ENCODE results near the gene ERN2. TPM values are rescaled to one million over a fixed set of nuclear protein-coding genes. Genes with fewer than 3 reads are reported as not detected.

The ERN2 gene
- total and polyA plus RNA-seq, 9 of the 15 experiments (the other 6 are each of a cell fraction or from before 2014, with no cell fraction given): 0.07 to 1.5 (median 0.51) TPM; not detected in 3

- TF ChIP-seq ZBTB49 (CRISPR knock-in tag; IDR thresholded peaks at IDR 0.05; ENCODE audit: borderline replicate concordance) (0 out of 2 replicates have a peak, but pooled peaks have one; percentile 55), PHB (CRISPR knock-in tag; IDR thresholded peaks at IDR 0.05) (peak; percentile 90; the same call in 1 of the 2 replicates), PTTG1 (tag; IDR thresholded peaks at IDR 0.05; ENCODE audit: low read depth) (no peak), ZNF778 (CRISPR knock-in tag; IDR thresholded peaks at IDR 0.05) (no peak), ZNF395 (CRISPR knock-in tag; IDR thresholded peaks at IDR 0.05) (0 out of 2 replicates have a peak, but pooled peaks have one; percentile 54), ZNF282 (CRISPR knock-in tag; IDR thresholded peaks at IDR 0.05) (peak; percentile 88; the same call in 1 of the 2 replicates), ZFP36 (IDR thresholded peaks at IDR 0.05; ENCODE audit: low read depth, low read length, partially characterized antibody) (peak; percentile 24), ZNF592 (IDR thresholded peaks at IDR 0.05) (peak; percentile 63; the same call in 1 of the 2 replicates), ZNF224 (CRISPR knock-in tag; IDR thresholded peaks at IDR 0.05) (0 out of 2 replicates have a peak, but pooled peaks have one; percentile 37), ARNT (IDR thresholded peaks at IDR 0.05) (0 out of 4 replicates have a peak, but pooled peaks of 1 of the 2 experiments have one; percentile 40), SMAD4 (CRISPR knock-in tag; conservative IDR thresholded peaks at IDR 0.05) (peak; percentile 28; the same call in 1 of the 2 replicates), RBM22 (IDR thresholded peaks at IDR 0.05; ENCODE audit: low read depth, low read length, poor library complexity, severe bottlenecking) (peak; percentile 19), SMAD2 (IDR thresholded peaks at IDR 0.05; ENCODE audit: low read depth, low read length) (no peak), ZNF431 (CRISPR knock-in tag; IDR thresholded peaks at IDR 0.05) (no peak; the same call in 1 of the 2 replicates), SNRNP70 (optimal IDR thresholded peaks at IDR 0.05; ENCODE audit: low read depth, low read length) (no peak), NR4A1 (CRISPR knock-in tag; IDR thresholded peaks at IDR 0.05) (0 out of 2 replicates have a peak, but pooled peaks have one; percentile 33), NR4A1 (tag; IDR thresholded peaks at IDR 0.05) (0 out of 2 replicates have a peak, but pooled peaks have one; percentile 51), BACH1 (tag; IDR thresholded peaks at IDR 0.05) (no peak), ETV5 (CRISPR knock-in tag; IDR thresholded peaks at IDR 0.05; ENCODE audit: low read depth) (peak; percentile 97)
Measured at GRCh38 chr16:23640931-23641765, 71.9 kb downstream of the ERN2 start, which contains the start of the genes DCTN5 and PALB2 (continued).
